CD14-positive monocyte (primary cell): ENCODE data around the gene HSD17B14. TPM values are rescaled to one million over a fixed set of nuclear protein-coding genes. Genes with fewer than 3 reads are reported as not detected.
"Not testable (repeated sequence)": the region's sequence is repeated elsewhere in the genome, so short reads cannot be mapped to it uniquely, and the experiment has no call there.

Experiments used
- DNase-seq, 3 donors: peaks; one replicate each; pipeline ENCODE4 v3.0.0-alpha.2; 2011 to 2022
- H2AFZ ChIP-seq: 2 replicates; pipeline ENCODE4 v1.6.0; 2012; ENCODE audit warnings: mild to moderate bottlenecking, low read depth, low read length, inconsistent platforms; ENCODE audit not compliant: insufficient read depth, poor library complexity, severe bottlenecking
- H3K27ac ChIP-seq, 2 donors: 1 replicate in 1 of 2; 2 replicates in 1 of 2; pipeline ENCODE4 v1.5.1; 2012 to 2013; ENCODE audit warnings: low read length in 2 of 2, control low read depth in 1 of 2, inconsistent platforms in 1 of 2, low read depth in 1 of 2, mild to moderate bottlenecking in 1 of 2
- H3K27me3 ChIP-seq, 2 donors: one replicate each; pipeline versions ENCODE4 v1.6.0 to v1.6.1; 2011 to 2013; ENCODE audit warnings: low read length in 2 of 2; ENCODE audit not compliant: control insufficient read depth in 2 of 2, insufficient read depth in 2 of 2
- H3K36me3 ChIP-seq, 2 donors: replicated peaks in 1 of 2; 1 replicate in 1 of 2; 2 replicates in 1 of 2; pipeline versions ENCODE4 v1.5.1 to v1.6.1; 2012 to 2013; ENCODE audit warnings: low read length in 2 of 2, control low read depth in 1 of 2, inconsistent platforms in 1 of 2, mild to moderate bottlenecking in 1 of 2; ENCODE audit not compliant: insufficient read depth in 2 of 2, control insufficient read depth in 1 of 2
- H3K4me1 ChIP-seq, 2 donors: 1 replicate in 1 of 2; 2 replicates in 1 of 2; pipeline versions ENCODE4 v1.5.1 to v1.6.1; 2012 to 2013; ENCODE audit warnings: low read length in 2 of 2, control low read depth in 1 of 2, inconsistent platforms in 1 of 2, mild to moderate bottlenecking in 1 of 2, moderate library complexity in 1 of 2; ENCODE audit not compliant: insufficient read depth in 2 of 2, control insufficient read depth in 1 of 2
- H3K4me2 ChIP-seq: replicated peaks from 2 replicates; pipeline ENCODE3; 2012; ENCODE audit warnings: low read length, moderate library complexity, mild to moderate bottlenecking; ENCODE audit not compliant: poor library complexity, severe bottlenecking; ENCODE audit errors: extremely low read depth
- H3K4me3 ChIP-seq, 3 experiments: fragments of 200-600 bp in 1 of 3; sonication (generic) in 1 of 3; replicated peaks in 1 of 3; 1 replicate in 2 of 3; 2 replicates in 1 of 3; pipeline ENCODE4 v1.5.1; 2011 to 2013; ENCODE audit warnings: low read length in 3 of 3, mild to moderate bottlenecking in 3 of 3, control low read depth in 2 of 3, low read depth in 2 of 3, inconsistent platforms in 1 of 3, moderate library complexity in 1 of 3
- H3K79me2 ChIP-seq: 2 replicates; pipeline ENCODE4 v1.6.0; 2012; ENCODE audit warnings: mild to moderate bottlenecking, control low read depth, inconsistent platforms, low read length, moderate library complexity; ENCODE audit not compliant: insufficient read depth
- H3K9ac ChIP-seq: 2 replicates; pipeline ENCODE4 v1.6.0; 2017; ENCODE audit warnings: low read length, mild to moderate bottlenecking; ENCODE audit not compliant: insufficient read depth, poor library complexity, severe bottlenecking
- H3K9me3 ChIP-seq, 2 donors: replicated peaks in 1 of 2; 1 replicate in 1 of 2; 2 replicates in 1 of 2; pipeline versions ENCODE4 v1.5.1 to v1.6.1; 2012 to 2013; ENCODE audit warnings: low read length in 2 of 2, control low read depth in 1 of 2; ENCODE audit not compliant: control insufficient read depth in 1 of 2, insufficient read depth in 1 of 2
- H4K20me1 ChIP-seq: 2 replicates; pipeline ENCODE4 v1.6.0; 2012; ENCODE audit warnings: mild to moderate bottlenecking, low read length, control low read depth, moderate library complexity; ENCODE audit not compliant: insufficient read depth
- H3K27ac Mint-ChIP-seq, 7 donors: one replicate each; pipeline ENCODE4 v1.8.0; 2020; ENCODE audit warnings: mild to moderate bottlenecking in 7 of 7, mixed read lengths in 7 of 7, moderate library complexity in 6 of 7, inconsistent platforms in 2 of 7
- H3K27me3 Mint-ChIP-seq, 3 donors: one replicate each; pipeline ENCODE4 v1.8.0; 2021 to 2022; ENCODE audit warnings: low read depth in 3 of 3, mild to moderate bottlenecking in 3 of 3, mixed read lengths in 3 of 3, moderate library complexity in 3 of 3, inconsistent platforms in 1 of 3
- H3K36me3 Mint-ChIP-seq, 2 donors: one replicate each; pipeline ENCODE4 v1.8.0; 2020; ENCODE audit warnings: mixed read lengths in 2 of 2, inconsistent platforms in 1 of 2, mild to moderate bottlenecking in 1 of 2
- H3K4me1 Mint-ChIP-seq: one replicate; pipeline ENCODE4 v1.8.0; 2020; ENCODE audit warnings: mild to moderate bottlenecking, mixed read lengths
- H3K4me3 Mint-ChIP-seq, 2 donors: one replicate each; pipeline ENCODE4 v1.8.0; 2020; ENCODE audit warnings: mild to moderate bottlenecking in 2 of 2, mixed read lengths in 2 of 2, moderate library complexity in 1 of 2
- H3K9me3 Mint-ChIP-seq, 7 donors: one replicate each; pipeline ENCODE4 v1.8.0; 2020 to 2022; ENCODE audit warnings: mixed read lengths in 7 of 7, mild to moderate bottlenecking in 6 of 7, moderate library complexity in 6 of 7, inconsistent platforms in 2 of 7
- WGBS: methylation state at CpG from one replicate; pipeline ENCODE4 v1.1.5; 2013; ENCODE audit warnings: missing lambda C conversion rate; ENCODE audit not compliant: insufficient coverage; 5-methylcytosine and 5-hydroxymethylcytosine counted together
- intact Hi-C, 2 donors: fragments of 100-400 bp; cut with micrococcal nuclease; formaldehyde crosslinking; loops; one replicate each; pipeline versions ENCODE4 v1.15.0 to v1.15.1; 2023
- polyA plus RNA-seq, 3 donors: library from polyadenylated mRNA; depleted of rRNA in 1 of 3; unstranded in 2 of 3; stranded (reverse) in 1 of 3; fragments of 300-500 nt in 2 of 3; fragments of >200 nt in 1 of 3; fragmentation: Illumina TruSeq in 2 of 3; gene quantifications; 1 replicate in 2 of 3; 2 replicates in 1 of 3; pipeline ENCODE4 v1.2.3, GENCODE V29; 2012 to 2021
- TF ChIP-seq, protein P1 (sequence below): fragments of 200-600 bp; IDR thresholded peaks from one replicate; pipeline ENCODE4 v1.8.0; 2022; ENCODE audit warnings: antibody characterized with exemption, mild to moderate bottlenecking

Gene HSD17B14
- polyA plus RNA-seq, 3 donors = not detected

DNA sequence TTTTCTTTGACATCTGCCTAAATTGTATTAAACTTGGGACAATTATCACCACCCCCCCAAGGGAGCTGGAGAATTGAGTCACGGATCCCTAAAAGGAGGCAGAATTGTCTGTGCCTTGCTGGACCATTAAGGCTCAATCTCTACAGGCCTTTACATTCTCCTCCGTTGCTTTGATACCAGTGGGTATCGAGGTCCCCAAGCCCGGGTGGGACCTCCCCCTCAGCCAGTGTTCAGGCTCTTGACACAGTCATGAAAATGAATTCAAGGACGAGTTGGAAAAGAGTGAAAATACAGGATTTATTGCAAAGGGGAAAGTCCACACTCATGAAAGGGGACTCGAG is 41.5 kb upstream of the HSD17B14 start:
- Histone ChIP-seq H3K4me2 (no peak overlapping the region), H3K27ac (peak overlapping the region in 1 of 2 donors; percentile 13), H3K79me2 (peaks cover 33% of the 10 kb centered on the region), H3K4me1 (peaks cover 42 to 59% of the 10 kb centered on the region in 2 donors), H3K27me3 (no peaks in the 10 kb centered on the region), H3K9me3 (peaks cover 6 to 7% of the 10 kb centered on the region in 2 donors), H3K36me3 (peaks cover 21 to 37% of the 10 kb centered on the region in 2 donors), H3K4me3 (no peak overlapping the region), H3K9ac (no peak overlapping the region), H2AFZ (no peak overlapping the region), H4K20me1 (peaks cover 79% of the 10 kb centered on the region)
- peaks cover 47% of the 10 kb centered on the region for H3K4me1 Mint-ChIP-seq
- intact Hi-C loops = loop anchor here in 1 of 2 donors (10.0 kb wide), 1 partner anchor 553 kb away; the partner anchor contains the start of gene EMP3
- peak in 2 of 3 donors; percentile 18 to 41 for DNase-seq
- H3K27ac Mint-ChIP-seq = peak overlapping the region; percentile 51 to 100 (median 75)
- H3K36me3 Mint-ChIP-seq = peaks cover 45 to 65% of the 10 kb centered on the region in 2 donors
- no peak overlapping the region for H3K4me3 Mint-ChIP-seq
- peaks cover 7 to 30% (median 15%) of the 10 kb centered on the region in 7 donors for H3K9me3 Mint-ChIP-seq
- WGBS = 100% methylated on average over 1 of the region's 6 CpGs
- peaks cover 0 to 17% (median 1%) of the 10 kb centered on the region in 3 donors for H3K27me3 Mint-ChIP-seq
- TF ChIP-seq, protein P1, sequence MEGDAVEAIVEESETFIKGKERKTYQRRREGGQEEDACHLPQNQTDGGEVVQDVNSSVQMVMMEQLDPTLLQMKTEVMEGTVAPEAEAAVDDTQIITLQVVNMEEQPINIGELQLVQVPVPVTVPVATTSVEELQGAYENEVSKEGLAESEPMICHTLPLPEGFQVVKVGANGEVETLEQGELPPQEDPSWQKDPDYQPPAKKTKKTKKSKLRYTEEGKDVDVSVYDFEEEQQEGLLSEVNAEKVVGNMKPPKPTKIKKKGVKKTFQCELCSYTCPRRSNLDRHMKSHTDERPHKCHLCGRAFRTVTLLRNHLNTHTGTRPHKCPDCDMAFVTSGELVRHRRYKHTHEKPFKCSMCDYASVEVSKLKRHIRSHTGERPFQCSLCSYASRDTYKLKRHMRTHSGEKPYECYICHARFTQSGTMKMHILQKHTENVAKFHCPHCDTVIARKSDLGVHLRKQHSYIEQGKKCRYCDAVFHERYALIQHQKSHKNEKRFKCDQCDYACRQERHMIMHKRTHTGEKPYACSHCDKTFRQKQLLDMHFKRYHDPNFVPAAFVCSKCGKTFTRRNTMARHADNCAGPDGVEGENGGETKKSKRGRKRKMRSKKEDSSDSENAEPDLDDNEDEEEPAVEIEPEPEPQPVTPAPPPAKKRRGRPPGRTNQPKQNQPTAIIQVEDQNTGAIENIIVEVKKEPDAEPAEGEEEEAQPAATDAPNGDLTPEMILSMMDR = no peak

DNA sequence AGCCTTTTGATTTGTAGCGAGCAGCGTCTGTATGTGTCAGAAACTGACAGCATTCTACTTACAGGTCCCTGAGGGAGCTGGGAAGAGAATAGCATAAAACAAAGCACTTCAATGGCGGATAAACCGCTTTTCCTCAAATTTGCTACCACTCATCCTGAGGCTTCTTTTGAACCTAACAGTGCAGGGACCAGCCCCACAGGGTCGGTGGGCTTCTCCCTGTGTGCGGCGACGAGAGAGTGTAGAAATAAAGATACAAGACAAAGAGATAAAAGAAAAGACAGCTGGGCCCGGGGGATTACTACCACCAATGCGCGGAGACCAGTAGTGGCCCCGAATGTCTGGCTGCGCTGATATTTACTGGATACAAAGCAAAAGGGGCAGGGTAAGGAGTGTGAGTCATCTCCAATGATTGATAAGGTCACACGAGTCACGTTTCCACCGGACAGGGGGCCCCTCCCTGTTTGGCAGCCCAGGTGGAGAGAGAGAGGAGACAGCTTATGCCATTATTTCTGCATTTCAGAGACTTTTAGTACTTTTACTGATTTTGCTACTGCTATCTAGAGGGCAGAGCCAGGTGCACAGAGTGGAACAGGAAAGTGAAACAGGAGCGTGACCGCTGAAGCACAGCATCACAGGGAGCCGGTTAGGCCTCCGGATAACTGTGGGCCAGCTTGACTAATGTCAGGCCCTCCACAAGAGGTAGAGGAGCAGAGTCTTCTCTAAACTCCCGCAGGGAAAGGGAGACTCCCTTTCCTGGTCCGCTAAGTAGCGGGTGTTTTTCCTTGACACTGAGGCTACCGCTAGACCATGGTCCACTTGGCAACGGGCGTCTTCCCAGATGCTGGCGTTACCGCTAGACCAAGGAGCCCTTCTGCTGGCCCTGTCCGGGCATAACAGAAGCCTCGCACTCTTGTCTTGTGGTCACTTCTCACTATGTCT is 40.0 kb upstream of the HSD17B14 start:
- DNase-seq = peak in 2 of 3 donors; percentile 64 to 67
- H3K27me3 ChIP-seq, H3K9me3 ChIP-seq, H2AFZ ChIP-seq: not testable (repeated sequence)
- H3K4me1 ChIP-seq = peaks cover 42 to 52% of the 10 kb centered on the region in 2 donors
- peak overlapping the region; percentile 83 to 100 (median 90) for H3K4me3 ChIP-seq
- H3K27me3 Mint-ChIP-seq = peaks cover 0 to 17% (median 5%) of the 10 kb centered on the region in 3 donors
- peak overlapping the region; percentile 86 for H3K4me2 ChIP-seq
- peak overlapping the region; percentile 98 for H3K4me3 Mint-ChIP-seq
- H3K36me3 Mint-ChIP-seq = peaks cover 45 to 70% of the 10 kb centered on the region in 2 donors
- H3K9me3 Mint-ChIP-seq = peaks cover 5 to 20% (median 8%) of the 10 kb centered on the region in 7 donors
- H3K27ac ChIP-seq = peak overlapping the region; percentile 99 to 100
- intact Hi-C loops = loop anchor here in 1 of 2 donors (10.0 kb wide), 1 partner anchor 552 kb away; the partner anchor contains the start of gene EMP3
- H3K79me2 ChIP-seq = peaks cover 39% of the 10 kb centered on the region
- peaks cover 21 to 37% of the 10 kb centered on the region in 2 donors for H3K36me3 ChIP-seq
- 91% methylated on average over 15 of the region's 30 CpGs for WGBS
- H3K27ac Mint-ChIP-seq = peak overlapping the region; percentile 99 to 100 (median 100)
- H3K9ac ChIP-seq = peak overlapping the region; percentile 100
- peaks cover 47% of the 10 kb centered on the region for H3K4me1 Mint-ChIP-seq
- peaks cover 84% of the 10 kb centered on the region for H4K20me1 ChIP-seq
